Measurements from ENCODE around the gene BFSP1.

- no peak for TF ChIP-seq CTCF (IDR thresholded peaks at IDR 0.05 in 4 of 5, conservative IDR thresholded peaks at IDR 0.05 in 1 of 5)
- no peak for TF ChIP-seq POLR2A (IDR thresholded peaks at IDR 0.05)
Measured at GRCh38 chr20:17541996-17542395, 10.8 kb upstream of the BFSP1 start.
